GM18502 (cell line): ENCODE data around the gene KCP.

Experiments
- ATAC-seq: cut with Tn5 transposase; IDR thresholded peaks from one replicate; pipeline ENCODE4 v1.9.1; 2021; ENCODE audit warnings: mild to moderate bottlenecking; ENCODE audit not compliant: unreplicated experiment, poor library complexity

KCP gene

GRCh38 chr7:128908750-128909624, 1.5 kb downstream of the KCP start:
- ATAC-seq: no peak

- ATAC-seq: no peak
Observed at GRCh38 chr7:128906766-128907559, 3.5 kb downstream of the KCP start.

GRCh38 chr7:128906001-128906765, 4.3 kb downstream of the KCP start:
- no peak for ATAC-seq

- no peak for ATAC-seq
Observed at GRCh38 chr7:128904381-128905197, 5.9 kb downstream of the KCP start.

GRCh38 chr7:128903621-128904361, 6.7 kb downstream of the KCP start:
- ATAC-seq: no peak

- ATAC-seq: no peak
Observed at GRCh38 chr7:128902761-128903585, 7.5 kb downstream of the KCP start.

GRCh38 chr7:128900237-128900636, 10.3 kb downstream of the KCP start:
- ATAC-seq: no peak

- ATAC-seq: no peak
Observed at GRCh38 chr7:128899392-128899791, 11.1 kb downstream of the KCP start.

- ATAC-seq: no peak
Observed at GRCh38 chr7:128895320-128895719, 15.2 kb downstream of the KCP start.

GRCh38 chr7:128894101-128894440, 16.4 kb downstream of the KCP start:
- no peak for ATAC-seq

- ATAC-seq: no peak
Observed at GRCh38 chr7:128893251-128894100, 17.0 kb downstream of the KCP start.

GRCh38 chr7:128892521-128893250, 17.8 kb downstream of the KCP start:
- ATAC-seq: no peak

- no peak for ATAC-seq
Observed at GRCh38 chr7:128891942-128892269, 18.6 kb downstream of the KCP start.

GRCh38 chr7:128891110-128891941, 19.2 kb downstream of the KCP start:
- no peak for ATAC-seq

GRCh38 chr7:128890306-128891109, 20.0 kb downstream of the KCP start:
- ATAC-seq: no peak
